HG02623 (cell line): ENCODE results near the gene MIPOL1.

Source experiments
- ATAC-seq: cut with Tn5 transposase; IDR thresholded peaks from one replicate; pipeline ENCODE4 v1.9.1; 2021; ENCODE audit warnings: moderate library complexity; ENCODE audit not compliant: unreplicated experiment

The MIPOL1 gene

DNA sequence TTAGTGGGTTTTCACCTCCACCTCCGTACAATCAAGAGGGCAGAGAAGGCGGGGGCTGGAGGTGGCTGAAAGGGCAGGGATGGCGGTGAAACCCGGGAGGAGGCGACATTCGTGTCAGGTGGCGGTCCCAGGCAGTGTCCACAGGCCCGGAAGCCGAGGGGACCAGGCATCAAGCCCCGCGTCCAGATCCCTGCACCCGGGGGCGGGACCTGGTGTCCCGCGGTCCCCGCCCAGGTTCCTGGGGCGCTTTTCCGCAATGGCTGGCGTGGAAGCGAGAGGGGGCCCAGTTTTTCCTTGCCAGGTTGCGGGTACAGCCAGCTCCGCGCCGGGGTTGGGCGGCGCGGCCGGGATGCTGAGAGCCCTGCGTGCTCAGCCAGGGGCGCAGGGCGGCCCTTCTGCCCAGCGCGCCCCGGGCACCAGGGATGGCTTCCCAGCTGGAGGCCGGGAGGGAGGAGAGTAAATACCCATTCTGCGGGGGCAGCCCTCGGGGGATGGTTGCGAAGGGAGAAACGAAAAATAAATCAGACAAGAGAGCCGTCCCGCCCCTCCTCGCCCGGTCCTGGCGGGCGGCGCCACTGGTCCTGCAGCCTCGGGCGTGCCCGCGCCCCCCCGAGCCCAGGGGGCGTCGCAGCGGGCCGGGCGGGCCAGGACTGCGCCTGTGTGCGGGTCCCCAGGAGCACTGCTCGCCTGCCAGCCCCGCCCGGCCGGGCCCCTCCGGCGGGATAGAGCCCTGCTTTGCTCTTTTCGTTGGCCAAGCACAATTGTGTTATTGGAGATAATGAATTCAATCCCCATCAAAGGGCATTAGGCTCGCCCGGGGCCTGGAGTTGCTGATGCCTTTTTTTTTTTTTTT, 385.8 kb downstream of the MIPOL1 start:
- ATAC-seq, result no peak

DNA sequence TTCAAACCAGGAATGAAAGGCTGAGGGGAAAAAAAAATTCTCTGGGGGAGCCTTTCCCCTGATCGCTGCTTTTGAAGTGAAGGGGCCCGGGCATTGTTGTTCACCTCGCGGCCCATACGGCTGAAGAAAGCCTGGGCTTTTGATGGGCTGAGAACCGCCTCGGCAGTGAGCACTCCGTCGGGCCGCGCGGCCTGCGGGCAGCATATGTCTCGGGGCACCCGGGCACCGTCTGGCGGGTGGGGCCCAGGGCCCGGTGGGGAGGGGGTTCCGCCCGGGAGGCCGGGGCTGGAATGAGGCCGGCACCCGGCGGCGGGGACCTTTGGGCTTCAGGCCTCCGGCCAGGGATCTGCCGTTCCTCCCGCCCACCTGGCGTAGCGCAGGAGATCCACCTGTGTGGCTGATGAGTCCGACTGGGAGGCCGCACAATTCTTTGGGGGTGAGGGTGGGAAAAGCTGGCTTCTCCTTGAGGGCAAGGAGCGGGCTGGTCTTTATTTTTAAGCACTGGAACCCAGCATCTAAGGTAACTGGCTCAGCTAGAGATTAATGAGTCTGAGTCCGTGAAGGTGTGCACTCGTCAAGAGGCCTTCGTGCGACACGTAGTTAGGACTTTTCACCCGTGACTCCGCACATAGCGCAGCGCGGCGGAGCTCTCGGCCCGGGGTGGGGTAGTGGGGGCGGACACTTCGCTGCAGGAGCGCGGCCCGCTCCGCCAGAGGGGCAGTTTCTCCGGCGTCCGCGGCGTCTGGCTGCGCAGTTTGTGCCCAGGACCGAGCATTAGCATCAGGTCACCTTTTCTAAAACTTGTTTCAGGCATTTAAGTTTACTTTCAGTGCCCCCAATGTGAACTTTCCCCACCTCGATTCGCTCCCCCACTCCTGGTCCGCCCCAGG, 386.7 kb downstream of the MIPOL1 start:
- no peak for ATAC-seq

DNA sequence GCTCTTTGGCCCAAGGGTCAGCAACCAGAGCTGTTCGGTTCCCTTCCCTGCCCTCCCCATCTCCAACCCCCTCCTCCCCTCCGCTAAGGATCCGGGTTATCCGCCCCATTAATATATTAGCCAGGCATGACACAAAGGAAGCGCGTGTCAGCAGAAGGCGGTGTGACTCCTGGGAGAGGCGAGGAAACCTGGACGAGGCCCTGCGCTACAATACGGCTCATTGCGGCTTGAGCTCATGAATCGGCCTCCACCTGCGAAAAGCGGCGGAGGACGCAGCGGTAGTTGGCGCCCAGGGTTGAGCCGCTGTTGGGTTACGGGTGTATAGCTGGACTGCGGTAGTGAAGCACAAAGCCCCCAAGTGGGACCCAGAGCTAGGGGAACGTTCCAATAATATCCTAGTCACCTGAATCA, 387.4 kb downstream of the MIPOL1 start:
- ATAC-seq, result no peak

DNA sequence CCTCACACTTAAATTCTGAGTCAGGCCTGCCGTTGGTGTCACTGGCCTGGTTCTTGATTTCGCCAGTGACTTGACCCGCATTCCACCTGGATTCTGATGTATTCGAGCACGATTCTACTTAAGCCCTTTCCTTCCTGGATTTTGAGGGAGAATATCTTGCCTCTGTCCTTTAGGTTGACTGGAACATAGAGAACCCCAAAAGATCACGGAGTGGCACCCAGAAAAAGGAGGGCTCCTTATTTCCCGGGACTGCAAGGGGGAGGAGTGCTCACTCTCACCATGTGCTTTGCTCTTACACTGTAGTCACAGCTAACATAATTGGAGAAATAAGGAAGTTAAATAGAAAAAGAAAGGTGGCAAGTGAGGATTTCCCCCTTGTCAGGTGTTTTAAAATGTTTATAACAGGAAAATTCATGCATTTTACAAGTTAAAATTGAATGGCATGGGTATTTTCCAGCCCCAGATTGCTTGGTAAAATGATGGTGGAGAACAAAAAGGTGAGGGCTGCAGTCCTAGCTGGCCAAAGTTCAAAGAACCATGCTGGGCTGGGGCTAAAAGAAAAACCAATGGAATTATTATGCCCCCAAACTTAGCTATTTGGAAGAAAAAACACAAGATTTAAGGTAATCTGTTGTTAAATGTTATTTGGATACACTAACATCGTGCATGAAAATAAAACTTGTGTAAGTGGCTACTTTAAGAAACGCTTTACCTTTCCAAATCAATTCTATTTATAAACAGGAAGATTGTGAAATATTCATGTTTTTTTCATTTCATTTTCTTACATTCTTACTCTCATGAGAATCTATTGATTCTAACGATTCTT, 388.4 kb downstream of the MIPOL1 start:
- no peak for ATAC-seq

DNA sequence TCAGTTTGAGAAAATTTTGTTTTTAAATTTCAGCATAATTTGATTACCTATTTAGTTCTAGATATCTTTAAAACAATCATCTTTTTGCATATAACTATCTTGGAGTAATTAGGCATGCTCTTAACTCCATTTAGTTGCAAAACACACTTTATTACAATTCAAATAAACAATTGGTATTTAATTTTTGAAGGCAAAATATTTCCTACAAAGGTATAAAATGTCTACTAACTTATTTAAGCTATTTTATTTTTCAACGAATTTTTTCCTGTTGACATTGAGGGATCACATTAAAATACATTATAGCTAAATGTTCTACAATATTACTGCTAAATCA, 389.0 kb downstream of the MIPOL1 start:
- ATAC-seq, result no peak

DNA sequence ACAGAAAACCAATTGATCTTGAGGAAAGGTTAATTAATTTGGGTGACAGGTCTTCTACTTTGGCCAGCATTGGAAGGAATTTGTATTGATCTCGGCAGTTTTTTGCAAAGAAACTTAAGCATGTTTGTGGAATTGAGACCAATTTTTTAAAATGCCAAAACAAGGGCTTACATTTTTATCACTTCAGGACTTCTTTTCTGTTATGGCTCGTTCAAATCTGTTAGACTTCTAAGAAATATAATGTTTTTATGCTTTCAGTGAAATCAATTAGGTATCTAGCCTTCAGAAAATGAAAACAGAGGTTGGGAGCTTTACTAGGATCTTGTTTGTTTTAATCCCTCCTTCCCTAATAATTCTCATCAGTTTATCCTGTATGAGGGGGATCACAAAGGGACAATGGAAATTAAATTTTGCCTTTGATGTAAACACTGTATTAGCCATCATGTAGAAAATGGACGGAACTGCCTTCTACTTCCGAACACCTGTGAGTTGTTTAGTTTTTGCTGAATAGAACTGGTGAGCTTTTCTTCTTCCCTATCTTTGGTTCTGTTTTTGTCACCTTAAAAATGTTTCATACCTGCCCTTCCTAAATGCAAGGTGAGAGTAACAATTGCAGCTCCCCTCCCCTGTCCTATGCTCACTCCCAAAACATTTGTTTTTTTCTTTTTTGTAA, 389.5 kb downstream of the MIPOL1 start:
- no peak for ATAC-seq

DNA sequence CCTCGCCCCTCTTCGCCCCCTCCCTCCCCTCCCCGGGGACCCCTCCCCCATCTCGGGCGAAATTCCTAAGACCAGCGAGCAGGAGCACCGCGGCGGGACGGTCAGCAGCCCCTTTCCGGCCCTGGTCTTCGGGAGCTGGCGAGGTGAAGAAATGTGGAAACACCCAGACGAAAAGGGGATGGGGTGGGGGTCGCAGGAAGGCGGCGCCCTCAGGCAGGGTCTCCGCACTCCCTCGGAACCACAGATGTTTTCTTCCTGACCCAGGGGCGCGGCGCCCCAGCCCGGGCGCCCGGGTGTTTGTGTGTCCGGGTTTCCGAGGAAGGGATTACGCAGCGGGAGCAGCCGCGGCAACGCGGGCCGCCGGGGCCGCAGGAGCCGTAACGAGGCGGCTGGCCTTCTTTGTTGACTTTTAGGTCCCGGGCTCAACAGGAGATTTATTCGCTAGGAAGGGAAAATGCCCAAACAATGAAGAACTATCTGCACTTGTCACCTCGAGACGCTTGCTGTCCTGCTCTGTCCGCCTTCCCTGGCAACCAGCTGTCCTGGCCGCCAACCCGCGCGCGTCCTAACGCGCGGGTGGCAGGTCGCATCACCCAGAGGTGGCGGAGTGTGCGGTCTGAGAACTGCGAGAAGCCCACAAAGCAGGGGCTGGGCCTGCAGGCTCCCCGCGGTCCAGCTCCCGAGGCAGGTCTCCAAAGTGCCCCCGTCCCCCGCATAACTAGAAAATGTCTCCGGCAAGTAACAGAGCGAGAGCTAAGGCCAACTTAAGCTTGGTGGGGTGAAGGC, 390.3 kb downstream of the MIPOL1 start:
- no peak for ATAC-seq

DNA sequence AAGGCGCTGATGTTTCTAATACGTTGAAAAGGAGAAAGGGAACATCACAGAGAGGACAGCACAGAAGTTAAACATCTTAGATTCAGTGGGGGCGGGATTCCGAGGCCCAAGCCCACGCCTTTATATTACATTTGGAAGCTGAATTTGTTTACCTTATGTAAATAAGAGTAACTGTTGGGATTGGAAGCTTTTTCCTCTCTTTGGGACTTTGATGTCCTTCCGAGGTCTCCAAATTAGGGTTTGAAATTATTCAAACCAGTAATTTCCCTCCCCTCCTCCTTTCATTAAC, 390.9 kb downstream of the MIPOL1 start:
- ATAC-seq, result no peak

DNA sequence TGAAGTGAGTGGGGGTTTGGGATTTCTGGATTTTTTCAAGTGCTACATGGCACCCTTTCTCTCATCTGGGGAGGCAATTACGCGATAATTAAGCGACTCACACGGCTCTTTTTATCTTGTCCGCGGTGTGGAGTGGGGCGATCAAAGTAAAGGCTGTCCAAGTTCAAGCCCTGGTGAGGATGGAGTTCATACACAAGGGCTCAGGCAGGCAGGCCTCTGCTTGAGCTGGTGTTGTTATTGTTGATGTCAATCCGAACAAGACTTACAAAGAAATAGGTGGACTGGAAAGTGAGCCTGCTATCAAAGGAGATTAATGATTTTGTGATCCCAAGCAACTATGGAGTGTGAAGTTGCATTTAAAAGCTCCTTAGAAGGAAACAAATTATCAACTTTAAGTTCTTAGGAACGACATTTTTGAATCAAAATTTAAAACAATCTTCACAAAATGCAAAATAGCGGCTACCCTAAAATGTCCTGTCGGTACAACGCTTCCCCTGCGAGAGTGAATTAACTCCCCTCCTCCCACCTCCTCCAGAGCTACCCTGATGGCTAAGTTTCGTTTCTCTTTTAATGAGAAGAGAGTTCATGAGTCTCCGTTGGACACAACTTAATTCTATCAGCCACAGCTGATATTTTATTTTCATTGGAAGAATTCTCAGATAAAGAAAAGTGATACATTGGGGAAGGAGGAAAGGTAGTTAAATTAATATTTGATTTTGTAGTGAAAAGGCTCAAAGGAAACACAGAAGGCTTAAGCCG, 391.4 kb downstream of the MIPOL1 start:
- no peak for ATAC-seq

DNA sequence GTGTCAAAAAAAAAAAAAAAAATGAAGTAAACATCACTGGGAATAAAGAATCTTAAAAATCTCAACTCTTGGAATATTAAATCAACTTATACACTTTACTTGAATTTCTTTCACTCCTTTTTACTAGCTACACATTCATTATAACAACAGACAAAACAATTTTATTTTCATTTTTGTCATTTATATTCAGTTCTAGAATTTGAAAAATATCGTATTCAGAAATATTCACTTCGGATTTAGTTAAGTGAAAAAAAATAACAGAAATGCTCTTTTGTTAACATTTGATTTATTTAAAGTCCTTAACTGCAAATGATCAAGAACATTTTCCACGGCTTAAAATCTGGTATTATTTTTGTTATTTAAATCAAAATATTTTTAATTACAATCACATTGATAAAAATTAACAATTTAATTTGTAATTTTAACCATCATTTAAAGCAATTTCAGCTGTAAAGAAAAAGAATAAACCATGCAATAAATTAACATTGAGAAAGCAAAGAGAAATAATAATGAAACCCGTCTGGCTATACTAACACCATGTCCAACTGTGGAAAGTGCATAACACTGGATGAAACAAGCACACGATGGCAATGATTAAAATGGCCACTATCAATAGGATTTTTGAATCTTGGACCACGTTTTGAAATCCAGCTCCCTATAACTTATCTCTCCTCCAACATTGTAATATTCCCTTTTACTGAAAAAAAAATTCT, 392.1 kb downstream of the MIPOL1 start:
- no peak for ATAC-seq

DNA sequence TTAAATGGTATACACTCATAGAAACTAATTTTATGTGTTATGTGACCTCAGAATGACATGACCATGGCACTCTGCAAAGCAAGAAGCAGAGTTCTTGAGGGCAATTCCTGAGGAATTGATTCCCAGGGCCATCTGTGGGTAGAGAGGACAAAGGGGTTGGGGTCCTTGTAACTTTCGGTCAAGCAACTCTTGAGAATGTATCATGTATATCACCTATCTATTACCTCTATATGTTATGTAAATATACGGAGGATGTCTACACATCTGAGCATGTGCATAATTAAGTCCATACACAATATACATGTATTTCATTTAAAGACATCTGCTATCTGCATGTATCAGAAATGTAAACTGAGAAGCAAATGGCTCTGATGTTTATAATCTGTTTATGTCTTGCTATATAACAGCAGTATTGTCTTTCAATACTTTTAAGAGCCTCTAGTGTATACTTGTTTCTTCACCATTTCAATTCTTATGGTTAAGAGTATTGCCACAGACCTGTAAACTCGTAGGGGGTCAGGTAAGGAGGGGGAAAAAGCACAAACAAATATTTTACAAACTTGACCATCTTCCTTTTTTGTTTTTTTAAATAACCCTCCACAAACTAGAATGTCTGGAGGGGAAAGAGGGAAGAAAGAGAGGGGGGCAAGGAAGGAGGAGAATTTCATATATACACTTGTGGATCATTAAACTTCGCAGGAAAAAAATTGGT, 392.8 kb downstream of the MIPOL1 start:
- ATAC-seq, result no peak

DNA sequence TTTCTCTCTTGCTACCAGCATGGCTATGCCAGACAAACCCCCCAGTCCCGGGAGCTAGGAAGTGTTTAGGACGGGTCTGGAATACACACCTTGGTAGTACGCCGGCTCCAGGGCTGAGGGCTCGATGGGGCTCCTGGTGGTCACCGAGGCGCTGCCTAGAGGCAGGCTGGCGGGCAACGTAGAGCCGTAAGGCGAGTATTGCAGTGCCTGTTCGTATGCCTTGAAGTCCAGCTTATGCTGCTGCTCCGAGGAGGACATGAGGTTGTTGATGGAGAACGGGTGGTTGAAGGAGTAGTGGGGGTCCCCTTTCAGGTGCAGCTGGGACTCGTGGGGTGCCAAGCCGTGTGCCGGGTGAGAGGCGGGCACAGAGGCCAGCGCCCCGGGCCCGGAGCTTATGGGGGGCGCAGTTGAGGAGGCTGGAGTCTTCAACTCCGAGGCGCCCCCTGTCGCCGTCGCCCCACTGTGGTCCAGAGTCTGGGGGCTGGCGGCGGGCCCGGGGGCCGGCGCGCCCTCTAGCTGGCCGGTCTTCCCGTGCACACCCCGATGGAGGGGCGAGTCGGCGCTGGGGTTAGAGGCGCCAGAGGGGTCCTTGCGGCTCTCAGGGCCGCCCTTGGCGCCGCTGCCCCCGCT, 393.7 kb downstream of the MIPOL1 start:
- no peak for ATAC-seq

DNA sequence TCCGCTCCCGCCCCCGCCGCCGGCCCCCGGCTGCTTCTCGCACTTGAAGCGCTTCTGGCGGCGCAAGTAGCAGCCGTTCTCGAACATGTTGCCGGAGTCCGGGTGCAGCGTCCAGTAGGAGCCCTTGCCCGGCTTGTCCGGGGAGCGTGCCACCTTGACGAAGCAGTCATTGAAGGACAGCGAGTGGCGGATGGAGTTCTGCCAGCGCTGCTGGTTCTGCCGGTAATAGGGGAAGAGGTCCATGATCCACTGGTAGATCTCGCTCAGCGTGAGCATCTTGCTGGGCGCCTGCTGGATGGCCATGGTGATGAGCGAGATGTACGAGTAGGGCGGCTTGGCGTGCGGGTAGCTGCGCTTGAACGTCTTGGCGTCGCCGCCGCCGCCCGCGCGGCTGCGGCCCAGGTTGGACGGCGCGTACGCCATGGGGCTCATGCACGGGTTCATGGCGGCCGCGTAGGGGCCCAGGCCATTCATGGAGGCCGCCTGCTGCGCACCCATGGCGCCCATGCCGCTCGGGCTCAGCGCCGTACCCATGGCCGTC, 394.3 kb downstream of the MIPOL1 start:
- ATAC-seq, result no peak

DNA sequence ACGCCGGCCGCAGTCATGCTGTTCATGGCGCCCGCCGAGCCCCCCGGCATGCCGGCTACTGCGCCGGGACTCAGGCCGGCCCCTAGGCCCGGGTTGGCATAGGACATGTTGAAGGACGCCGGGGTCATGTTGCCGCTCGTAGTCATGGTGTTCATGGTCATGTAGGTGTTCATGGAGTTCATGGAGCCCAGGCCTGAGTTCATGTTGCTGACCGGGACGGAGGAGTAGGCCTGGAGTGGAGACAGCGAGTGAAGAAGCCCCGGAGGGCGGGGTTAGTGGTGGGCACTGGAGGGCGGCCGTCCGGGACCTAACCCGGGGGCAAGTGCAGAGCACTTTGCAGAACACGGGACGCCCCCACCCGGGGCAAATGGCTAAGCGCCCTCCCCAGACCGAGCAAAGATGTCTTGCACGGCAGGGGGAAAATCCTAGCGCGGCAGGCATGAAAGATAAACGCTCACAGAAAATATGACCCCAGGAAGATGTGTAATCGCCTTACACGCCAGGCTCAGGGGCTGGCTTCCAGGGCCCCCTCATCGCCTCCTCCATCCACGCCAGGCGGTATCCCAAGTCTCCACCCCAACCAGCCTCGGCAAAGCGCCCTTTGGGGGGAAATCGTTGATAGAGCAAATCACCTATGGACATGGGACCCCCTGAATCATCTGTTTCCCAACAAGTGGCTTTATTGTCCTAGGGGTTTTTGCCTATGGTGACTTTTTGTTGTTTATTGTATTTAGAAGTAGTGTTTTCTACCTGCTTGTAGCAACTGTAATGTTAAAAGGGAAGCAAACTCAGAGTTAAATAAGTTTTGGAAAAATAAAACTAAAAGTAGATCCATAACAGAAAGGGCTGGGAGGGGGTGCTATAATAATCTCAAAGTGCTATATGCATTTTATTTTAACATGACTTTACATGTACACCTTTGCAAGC, 395.0 kb downstream of the MIPOL1 start:
- ATAC-seq, result no peak

DNA sequence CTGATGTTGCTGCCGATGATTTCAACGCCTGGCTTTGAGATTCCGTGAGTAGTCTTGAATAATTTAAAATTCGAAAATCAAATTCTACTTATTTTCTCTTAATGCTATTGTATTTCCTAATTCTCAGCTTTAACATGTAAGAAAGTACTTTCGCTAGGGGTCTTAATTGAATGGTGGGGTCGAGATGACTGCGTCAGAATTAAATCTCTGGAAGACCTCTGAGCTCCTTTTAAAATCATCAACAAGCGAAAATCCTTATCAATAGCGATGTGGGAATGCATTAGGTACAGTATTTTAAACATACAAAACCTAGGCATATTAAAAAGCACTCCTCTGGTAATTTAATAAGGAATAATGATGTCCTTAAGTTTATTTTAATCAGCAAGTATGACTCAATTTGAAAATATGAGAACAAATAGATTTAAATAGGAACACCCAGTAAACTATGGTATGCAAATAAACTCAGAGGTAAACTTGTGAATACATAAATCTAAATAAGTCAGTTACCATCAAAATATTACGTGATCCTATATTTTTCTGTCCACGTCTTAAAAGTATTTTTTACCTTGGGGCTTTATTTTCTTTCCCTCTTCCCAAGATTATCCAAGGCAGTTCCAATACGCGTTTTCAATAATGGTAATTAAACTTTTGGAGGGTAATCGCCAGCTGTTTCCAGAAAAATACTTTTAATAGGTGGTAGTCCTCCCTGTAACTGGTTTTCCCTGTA, 395.9 kb downstream of the MIPOL1 start:
- no peak for ATAC-seq
